Mesothelial cell of epicardium (in vitro differentiated cells): ENCODE data around the gene ZFYVE16. TPM values are rescaled to one million over a fixed set of nuclear protein-coding genes. Genes with fewer than 3 reads are reported as not detected.
"Not testable (repeated sequence)": the region's sequence is repeated elsewhere in the genome, so short reads cannot be mapped to it uniquely, and the experiment has no call there.

Source experiments
- DNase-seq, 2 experiments: peaks; one replicate each; pipeline ENCODE4 v3.0.0; 2021; ENCODE audit warnings: low spot score in 2 of 2; ENCODE audit not compliant: unreplicated experiment in 2 of 2
- H3K27ac Mint-ChIP-seq: 2 replicates; pipeline ENCODE4 v1.8.0; 2021; ENCODE audit warnings: mixed read lengths
- H3K27me3 Mint-ChIP-seq: 2 replicates; pipeline ENCODE4 v1.8.0; 2021; ENCODE audit warnings: low read depth, mixed read lengths
- H3K36me3 Mint-ChIP-seq: 2 replicates; pipeline ENCODE4 v1.8.0; 2021; ENCODE audit warnings: mixed read lengths
- H3K4me1 Mint-ChIP-seq: 2 replicates; pipeline ENCODE4 v1.8.0; 2021; ENCODE audit warnings: mixed read lengths
- H3K4me3 Mint-ChIP-seq: 2 replicates; pipeline ENCODE4 v1.8.0; 2021; ENCODE audit warnings: mild to moderate bottlenecking, moderate library complexity, mixed read lengths
- H3K9me3 Mint-ChIP-seq: 2 replicates; pipeline ENCODE4 v1.8.0; 2021; ENCODE audit warnings: mixed read lengths
- CTCF ChIP-seq: fragments of 200-600 bp; sonication (generic); IDR thresholded peaks from one replicate; pipeline ENCODE4 v1.5.0; 2021; ENCODE audit warnings: antibody characterized with exemption; ENCODE audit not compliant: unreplicated experiment
- total RNA-seq: library from RNA; stranded (reverse); gene quantifications from 3 replicates; pipeline ENCODE4 v1.2.1, GENCODE V29; 2021

ZFYVE16 gene
- total RNA-seq, 1 donor from 2014 or later = 76.6 TPM

GRCh38 chr5:80442742-80443141 is 34.9 kb downstream of the ZFYVE16 start:
- Mint-ChIP-seq H3K4me1 (peaks cover 4% of the 10 kb centered on the region), H3K4me3 (no peak overlapping the region), H3K27ac (no peak overlapping the region), H3K27me3 (no peaks in the 10 kb centered on the region), H3K9me3 (no peaks in the 10 kb centered on the region), H3K36me3 (peaks cover 32% of the 10 kb centered on the region)
- DNase-seq = no peak
- TF ChIP-seq CTCF = no peak

- H3K4me3 Mint-ChIP-seq = no peak overlapping the region
- peaks cover 7% of the 10 kb centered on the region for H3K4me1 Mint-ChIP-seq
- no peak for DNase-seq
- H3K27ac Mint-ChIP-seq = no peak overlapping the region
- H3K27me3 Mint-ChIP-seq = no peaks in the 10 kb centered on the region
- no peak for TF ChIP-seq CTCF
- no peaks in the 10 kb centered on the region for H3K9me3 Mint-ChIP-seq
- peaks cover 38% of the 10 kb centered on the region for H3K36me3 Mint-ChIP-seq
Measured at GRCh38 chr5:80453366-80453765, 45.5 kb downstream of the ZFYVE16 start.

GRCh38 chr5:80463269-80463668 is 55.4 kb downstream of the ZFYVE16 start:
- no peak overlapping the region for H3K4me3 Mint-ChIP-seq
- no peak for DNase-seq
- peaks cover 84% of the 10 kb centered on the region for H3K36me3 Mint-ChIP-seq
- no peak overlapping the region for H3K27ac Mint-ChIP-seq
- no peak for TF ChIP-seq CTCF
- H3K9me3 Mint-ChIP-seq = peaks cover 41% of the 10 kb centered on the region
- H3K4me1 Mint-ChIP-seq = peaks cover 12% of the 10 kb centered on the region
- H3K27me3 Mint-ChIP-seq = no peaks in the 10 kb centered on the region

- Mint-ChIP-seq H3K4me1 (peaks cover 12% of the 10 kb centered on the region), H3K27me3 (no peaks in the 10 kb centered on the region), H3K4me3 (no peak overlapping the region), H3K27ac (peak overlapping the region; percentile 82), H3K9me3 (peaks cover 52% of the 10 kb centered on the region), H3K36me3 (peaks cover 89% of the 10 kb centered on the region)
- TF ChIP-seq CTCF = no peak
- no peak for DNase-seq
Measured at GRCh38 chr5:80466669-80467485, 59.0 kb downstream of the ZFYVE16 start.

GRCh38 chr5:80468131-80468530 is 60.3 kb downstream of the ZFYVE16 start:
- peaks cover 84% of the 10 kb centered on the region for H3K36me3 Mint-ChIP-seq
- H3K4me3 Mint-ChIP-seq = no peak overlapping the region
- H3K9me3 Mint-ChIP-seq = peaks cover 44% of the 10 kb centered on the region
- H3K4me1 Mint-ChIP-seq = peaks cover 12% of the 10 kb centered on the region
- no peak for DNase-seq
- no peaks in the 10 kb centered on the region for H3K27me3 Mint-ChIP-seq
- TF ChIP-seq CTCF = no peak
- no peak overlapping the region for H3K27ac Mint-ChIP-seq

GRCh38 chr5:80470631-80471030 is 62.8 kb downstream of the ZFYVE16 start:
- not testable (repeated sequence) for H3K4me3 Mint-ChIP-seq, H3K27me3 Mint-ChIP-seq, DNase-seq, H3K27ac Mint-ChIP-seq
- Mint-ChIP-seq H3K4me1 (peaks cover 12% of the 10 kb centered on the region), H3K9me3 (peaks cover 27% of the 10 kb centered on the region), H3K36me3 (peaks cover 78% of the 10 kb centered on the region)
